MCF 10A (cell line): ENCODE data around the gene MS4A6E. TPM values are rescaled to one million over a fixed set of nuclear protein-coding genes. Genes with fewer than 3 reads are reported as not detected.

Experiments used
- BruUV-seq: library from RNA; stranded (reverse); fragments of 400-500 nt; replicated peaks from 2 replicates; lab custom pipeline; 2021; lab: Mats Ljungman, UMichigan
- CTCF ChIA-PET: fragments of 300-600 bp; sonication (Branson Sonifier 250); formaldehyde crosslinking; extraction: SDS; loops from one replicate; lab custom pipeline; 2021; ENCODE audit warnings: antibody characterized with exemption, inconsistent platforms; lab: Yijun Ruan, JAX
- POLR2A ChIA-PET: fragments of 300-600, 350-650 bp; sonication (Branson Sonifier 250); formaldehyde crosslinking; extraction: SDS; loops from one replicate; lab custom pipeline; 2020; ENCODE audit warnings: antibody characterized with exemption, inconsistent platforms; lab: Yijun Ruan, JAX
- DNase-seq: peaks from one replicate; pipeline ENCODE4 v3.0.0-alpha.2; 2018; ENCODE audit not compliant: unreplicated experiment
- H3K27ac Mint-ChIP-seq: one replicate; pipeline ENCODE4 v1.8.0; 2022; ENCODE audit warnings: mild to moderate bottlenecking, low read depth, mixed read lengths; ENCODE audit not compliant: unreplicated experiment
- H3K27me3 Mint-ChIP-seq: one replicate; pipeline ENCODE4 v1.8.0; 2022; ENCODE audit warnings: mixed read lengths; ENCODE audit not compliant: insufficient read depth, unreplicated experiment
- H3K36me3 Mint-ChIP-seq: one replicate; pipeline ENCODE4 v1.8.0; 2022; ENCODE audit warnings: mild to moderate bottlenecking, moderate library complexity, mixed read lengths; ENCODE audit not compliant: insufficient read depth, unreplicated experiment
- H3K4me1 Mint-ChIP-seq: one replicate; pipeline ENCODE4 v1.8.0; 2022; ENCODE audit warnings: mixed read lengths; ENCODE audit not compliant: insufficient read depth, unreplicated experiment
- H3K4me3 Mint-ChIP-seq: one replicate; pipeline ENCODE4 v1.8.0; 2022; ENCODE audit warnings: mild to moderate bottlenecking, moderate library complexity, mixed read lengths; ENCODE audit not compliant: unreplicated experiment
- H3K9me3 Mint-ChIP-seq: one replicate; pipeline ENCODE4 v1.8.0; 2022; ENCODE audit warnings: mixed read lengths; ENCODE audit not compliant: unreplicated experiment
- CTCF ChIP-seq: fragments of 200-600 bp; IDR thresholded peaks from one replicate; pipeline ENCODE4 v1.8.0; 2022; ENCODE audit warnings: antibody characterized with exemption, mild to moderate bottlenecking; ENCODE audit not compliant: unreplicated experiment
- intact Hi-C: fragments of 100-400 bp; cut with micrococcal nuclease; formaldehyde crosslinking; loops from 2 replicates; pipeline ENCODE4 v1.14.1; 2022
- total RNA-seq: library from RNA; stranded (reverse); gene quantifications from 2 replicates; pipeline ENCODE4 v1.2.3, GENCODE V29; 2022

MS4A6E gene
- total RNA-seq, 1 experiment from 2014 or later = not detected

- H3K36me3 Mint-ChIP-seq = peaks cover 6% of the 10 kb centered on the region
- no peaks in the 10 kb centered on the region for H3K4me1 Mint-ChIP-seq
- peaks cover 77% of the 10 kb centered on the region for H3K27me3 Mint-ChIP-seq
- H3K27ac Mint-ChIP-seq = no peak overlapping the region
- ChIA-PET POLR2A (no interaction called here), CTCF (interaction anchor here (0.6 to 5.5 kb wide), 10 partner anchors 10 to 390 kb away, joined by 3 to 37 read pairs (median 4); no protein-coding TSS in a partner anchor)
- TF ChIP-seq CTCF = no peak
- H3K9me3 Mint-ChIP-seq = no peaks in the 10 kb centered on the region
- no TSS peak for BruUV-seq
- no peak for DNase-seq
- no peak overlapping the region for H3K4me3 Mint-ChIP-seq
- intact Hi-C loops = no loop called here
Observed at GRCh38 chr11:60344146-60344545, 17.1 kb downstream of the MS4A6E start.

- BruUV-seq = no TSS peak
- H3K27me3 Mint-ChIP-seq = peaks cover 72% of the 10 kb centered on the region
- peak; percentile 42 for DNase-seq
- TF ChIP-seq CTCF = peak; percentile 24
- H3K36me3 Mint-ChIP-seq = peaks cover 6% of the 10 kb centered on the region
- no peak overlapping the region for H3K27ac Mint-ChIP-seq
- ChIA-PET CTCF (interaction anchor here (0.6 to 5.5 kb wide), 9 partner anchors 11 to 1113 kb away, joined by 3 to 37 read pairs (median 4); no protein-coding TSS in a partner anchor), POLR2A (no interaction called here)
- H3K4me1 Mint-ChIP-seq = no peaks in the 10 kb centered on the region
- H3K9me3 Mint-ChIP-seq = no peaks in the 10 kb centered on the region
- no peak overlapping the region for H3K4me3 Mint-ChIP-seq
- intact Hi-C loops = loop anchor here (1.0 kb wide), 1 partner anchor 80 kb away; no protein-coding TSS in a partner anchor
Observed at GRCh38 chr11:60345489-60345888, 18.4 kb downstream of the MS4A6E start.

GRCh38 chr11:60347084-60347797 is 20.2 kb downstream of the MS4A6E start:
- H3K27me3 Mint-ChIP-seq = peaks cover 55% of the 10 kb centered on the region
- H3K27ac Mint-ChIP-seq = no peak overlapping the region
- no peaks in the 10 kb centered on the region for H3K9me3 Mint-ChIP-seq
- H3K4me3 Mint-ChIP-seq = no peak overlapping the region
- BruUV-seq = no TSS peak
- no peak for DNase-seq
- TF ChIP-seq CTCF = no peak
- intact Hi-C loops = no loop called here
- no peaks in the 10 kb centered on the region for H3K4me1 Mint-ChIP-seq
- ChIA-PET CTCF (interaction anchor here (0.5 to 5.5 kb wide), 4 partner anchors 13 to 409 kb away, joined by 3 to 37 read pairs (median 4); no protein-coding TSS in a partner anchor), POLR2A (interaction anchor here (0.5 kb wide), 1 partner anchor 16 kb away, joined by 3 read pairs; no protein-coding TSS in a partner anchor)
- H3K36me3 Mint-ChIP-seq = peaks cover 6% of the 10 kb centered on the region

GRCh38 chr11:60348116-60348515 is 21.1 kb downstream of the MS4A6E start:
- no peak overlapping the region for H3K27ac Mint-ChIP-seq
- ChIA-PET CTCF (interaction anchor here (2.1 kb wide), 1 partner anchor 15 kb away, joined by 8 read pairs; no protein-coding TSS in a partner anchor), POLR2A (no interaction called here)
- no peak for TF ChIP-seq CTCF
- peaks cover 6% of the 10 kb centered on the region for H3K36me3 Mint-ChIP-seq
- no peak overlapping the region for H3K4me3 Mint-ChIP-seq
- no TSS peak for BruUV-seq
- intact Hi-C loops = no loop called here
- peaks cover 49% of the 10 kb centered on the region for H3K27me3 Mint-ChIP-seq
- no peaks in the 10 kb centered on the region for H3K9me3 Mint-ChIP-seq
- H3K4me1 Mint-ChIP-seq = no peaks in the 10 kb centered on the region
- DNase-seq = no peak
